H1 (cell line): Measurements from ENCODE around the gene ONECUT2. TPM values are rescaled to one million over a fixed set of nuclear protein-coding genes. Genes with fewer than 3 reads are reported as not detected.

Experiments used
- CTCF ChIA-PET: fragments of 300-600 bp; sonication (Branson Sonifier 250); formaldehyde crosslinking; loops from one replicate; lab custom pipeline; 2021; ENCODE audit not compliant: partially characterized antibody; lab: Charles Lee
- POLR2A ChIA-PET: fragments of 300-600 bp; sonication (Branson Sonifier 250); formaldehyde crosslinking; loops from one replicate; lab custom pipeline; 2021; ENCODE audit warnings: inconsistent platforms; ENCODE audit not compliant: partially characterized antibody; lab: Charles Lee
- DNase-seq, 2 experiments: peaks; one replicate each; pipeline versions ENCODE4 v3.0.0 to v3.0.0-alpha.2; 2010 to 2022; ENCODE audit warnings: low spot score in 2 of 2, low read depth in 1 of 2, mixed read lengths in 1 of 2
- FAIRE-seq: peaks from 2 replicates; lab custom pipeline; 2011; peaks lifted over from hg19 to GRCh38; lab: Jason Lieb, UNC
- H2AFZ ChIP-seq: 2 replicates; pipeline ENCODE4 v1.8.1; 2012; ENCODE audit warnings: low read length, inconsistent platforms
- H2AK5ac ChIP-seq: 2 replicates; pipeline ENCODE4 v1.6.1; 2013; ENCODE audit warnings: low read depth, low read length
- H2BK120ac ChIP-seq: replicated peaks from 2 replicates; pipeline ENCODE3; 2013; ENCODE audit warnings: low read depth, low read length, inconsistent platforms
- H2BK12ac ChIP-seq: 2 replicates; pipeline ENCODE4 v1.6.1; 2013; ENCODE audit warnings: low read depth, low read length
- H2BK15ac ChIP-seq: 2 replicates; pipeline ENCODE4 v1.6.1; 2013; ENCODE audit warnings: low read length
- H2BK20ac ChIP-seq: 2 replicates; pipeline ENCODE4 v1.6.1; 2013; ENCODE audit warnings: low read length
- H2BK5ac ChIP-seq: 2 replicates; pipeline ENCODE4 v1.6.1; 2013; ENCODE audit warnings: low read depth, low read length
- H3K14ac ChIP-seq: 2 replicates; pipeline ENCODE4 v1.6.1; 2013; ENCODE audit warnings: inconsistent platforms; ENCODE audit not compliant: insufficient read length
- H3K18ac ChIP-seq: 2 replicates; pipeline ENCODE4 v1.6.1; 2013; ENCODE audit warnings: low read length; ENCODE audit errors: extremely low read depth
- H3K23ac ChIP-seq: 2 replicates; pipeline ENCODE4 v1.6.1; 2013; ENCODE audit warnings: inconsistent platforms; ENCODE audit not compliant: insufficient read length
- H3K23me2 ChIP-seq: 2 replicates; pipeline ENCODE4 v1.6.1; 2013; ENCODE audit warnings: low read depth, low read length
- H3K27ac ChIP-seq: 2 replicates; pipeline ENCODE4 v1.6.1; 2011; ENCODE audit warnings: low read depth, low read length, inconsistent platforms
- H3K27me3 ChIP-seq, 4 experiments: replicated peaks in 1 of 4; 1 replicate in 1 of 4; 2 replicates in 3 of 4; pipeline versions ENCODE4 v1.6.1 to v1.8.1; 2011 to 2013; ENCODE audit warnings: low read length in 3 of 4, mild to moderate bottlenecking in 3 of 4, inconsistent platforms in 2 of 4, mixed read lengths in 2 of 4, moderate library complexity in 1 of 4; ENCODE audit not compliant: control insufficient read depth in 3 of 4, insufficient read depth in 3 of 4; ENCODE audit errors: extremely low read depth in 1 of 4
- H3K36me3 ChIP-seq, 4 experiments: 2 replicates each; pipeline versions ENCODE4 v1.6.1 to v1.8.1; 2011 to 2013; ENCODE audit warnings: mild to moderate bottlenecking in 4 of 4, low read length in 3 of 4, moderate library complexity in 2 of 4, control low read depth in 1 of 4, inconsistent platforms in 1 of 4; ENCODE audit not compliant: insufficient read depth in 4 of 4, control insufficient read depth in 2 of 4
- H3K4ac ChIP-seq: replicated peaks from 2 replicates; pipeline ENCODE3; 2013; ENCODE audit warnings: low read length, low read depth, mixed read lengths, inconsistent platforms; ENCODE audit not compliant: insufficient read length
- H3K4me1 ChIP-seq, 4 experiments: replicated peaks in 1 of 4; 1 replicate in 1 of 4; 2 replicates in 3 of 4; pipeline versions ENCODE4 v1.6.1 to v1.8.1; 2011 to 2013; ENCODE audit warnings: low read length in 3 of 4, inconsistent platforms in 2 of 4, mixed read lengths in 1 of 4; ENCODE audit not compliant: insufficient read depth in 4 of 4, control insufficient read depth in 3 of 4
- H3K4me2 ChIP-seq, 2 experiments: 2 replicates each; pipeline versions ENCODE4 v1.6.1 to v1.8.1; 2011 to 2013; ENCODE audit warnings: low read depth in 2 of 2, low read length in 2 of 2, control low read depth in 1 of 2, inconsistent platforms in 1 of 2, mild to moderate bottlenecking in 1 of 2; ENCODE audit not compliant: insufficient read depth in 1 of 2
- H3K4me3 ChIP-seq, 4 experiments: fragments of 200-600, 300-600 bp in 1 of 4; sonication (generic), shearing (Covaris generic), sonication (Bioruptor Twin) in 1 of 4; 2 replicates each; pipeline versions ENCODE4 v1.5.1 to v1.8.1; 2011 to 2016; ENCODE audit warnings: low read length in 4 of 4, low read depth in 3 of 4, control low read depth in 2 of 4, inconsistent platforms in 2 of 4, mild to moderate bottlenecking in 2 of 4, mixed read lengths in 1 of 4, moderate library complexity in 1 of 4; ENCODE audit not compliant: insufficient read depth in 2 of 4; ENCODE audit errors: extremely low read depth in 1 of 4
- H3K56ac ChIP-seq: replicated peaks from 2 replicates; pipeline ENCODE3; 2013; ENCODE audit warnings: low read depth, mild to moderate bottlenecking, mixed read lengths, low read length, inconsistent platforms; ENCODE audit not compliant: insufficient read length
- H3K79me1 ChIP-seq: 2 replicates; pipeline ENCODE4 v1.6.1; 2013; ENCODE audit warnings: low read depth, low read length, control low read depth
- H3K79me2 ChIP-seq, 2 experiments: 2 replicates each; pipeline versions ENCODE4 v1.6.1 to v1.8.1; 2012 to 2013; ENCODE audit warnings: low read length in 2 of 2, mild to moderate bottlenecking in 2 of 2, inconsistent platforms in 1 of 2; ENCODE audit not compliant: insufficient read depth in 2 of 2, control insufficient read depth in 1 of 2
- H3K9ac ChIP-seq, 4 experiments: replicated peaks in 1 of 4; 1 replicate in 1 of 4; 2 replicates in 3 of 4; pipeline versions ENCODE4 v1.6.1 to v1.8.1; 2011 to 2013; ENCODE audit warnings: low read depth in 3 of 4, low read length in 3 of 4, control low read depth in 2 of 4, mild to moderate bottlenecking in 2 of 4, moderate library complexity in 2 of 4, inconsistent platforms in 1 of 4; ENCODE audit errors: extremely low read depth in 1 of 4
- H3K9me3 ChIP-seq, 2 experiments: 2 replicates each; pipeline versions ENCODE4 v1.6.1 to v1.8.1; 2012 to 2013; ENCODE audit warnings: mild to moderate bottlenecking in 2 of 2, moderate library complexity in 2 of 2, control low read depth in 1 of 2, inconsistent platforms in 1 of 2, low read depth in 1 of 2, low read length in 1 of 2, mixed read lengths in 1 of 2; ENCODE audit not compliant: insufficient read depth in 2 of 2
- H4K20me1 ChIP-seq, 2 experiments: replicated peaks in 1 of 2; 2 replicates each; pipeline versions ENCODE3 to v1.8.1; 2011 to 2013; ENCODE audit warnings: inconsistent platforms in 2 of 2, low read length in 2 of 2, mild to moderate bottlenecking in 1 of 2; ENCODE audit not compliant: insufficient read depth in 2 of 2, control insufficient read depth in 1 of 2
- H4K5ac ChIP-seq: 2 replicates; pipeline ENCODE4 v1.6.1; 2013; ENCODE audit warnings: low read length, low read depth, mixed read lengths, inconsistent platforms; ENCODE audit not compliant: insufficient read length
- H4K8ac ChIP-seq: 2 replicates; pipeline ENCODE4 v1.8.0; 2013; ENCODE audit warnings: mild to moderate bottlenecking, moderate library complexity, low read length, inconsistent platforms; ENCODE audit not compliant: insufficient read depth; ENCODE audit errors: extremely low read depth
- H4K91ac ChIP-seq: replicated peaks from 2 replicates; pipeline ENCODE3; 2013; ENCODE audit warnings: low read length, mixed read lengths, inconsistent platforms; ENCODE audit not compliant: insufficient read length
- ATF3 ChIP-seq: IDR thresholded peaks from 2 replicates; pipeline ENCODE4 v1.6.1; 2011; ENCODE audit warnings: low read depth, mild to moderate bottlenecking, low read length; ENCODE audit not compliant: insufficient read depth
- BCL11A ChIP-seq, 2 experiments: IDR thresholded peaks; one replicate each; pipeline ENCODE4 v1.6.1; 2011; ENCODE audit warnings: low read depth in 2 of 2, low read length in 2 of 2, mild to moderate bottlenecking in 2 of 2
- CHD1 ChIP-seq: IDR thresholded peaks from 2 replicates; pipeline ENCODE4 v1.6.1; 2012; ENCODE audit warnings: low read depth, low read length, improper control_type of control experiment
- CREB1 ChIP-seq: IDR thresholded peaks from 2 replicates; pipeline ENCODE4 v1.6.1; 2012; ENCODE audit warnings: inconsistent platforms
- E2F6 ChIP-seq: IDR thresholded peaks from 2 replicates; pipeline ENCODE4 v1.6.1; 2012; ENCODE audit warnings: inconsistent platforms
- EGR1 ChIP-seq: IDR thresholded peaks from 2 replicates; pipeline ENCODE4 v1.6.1; 2011; ENCODE audit warnings: low read depth, low read length, borderline replicate concordance
- EP300 ChIP-seq, 2 experiments: IDR thresholded peaks; 1 replicate in 1 of 2; 2 replicates in 1 of 2; pipeline ENCODE4 v1.6.1; 2011 to 2012; ENCODE audit warnings: low read depth in 2 of 2, low read length in 2 of 2, mild to moderate bottlenecking in 2 of 2, borderline replicate concordance in 1 of 2, inconsistent platforms in 1 of 2, moderate library complexity in 1 of 2
- EZH2 ChIP-seq: fragments of 200-600 bp; sonication (generic); IDR thresholded peaks from 2 replicates; pipeline ENCODE4 v1.7.1; 2012; ENCODE audit warnings: low read depth, mild to moderate bottlenecking, moderate library complexity, low read length, inconsistent platforms; ENCODE audit not compliant: severe bottlenecking
- KDM1A ChIP-seq: fragments of 200-600, 300-600 bp; sonication (generic); IDR thresholded peaks from 2 replicates; pipeline ENCODE4 v1.7.1; 2016; ENCODE audit warnings: mild to moderate bottlenecking, low read length, borderline replicate concordance
- PHF8 ChIP-seq: fragments of 200-600 bp; sonication (generic); conservative IDR thresholded peaks from 2 replicates; pipeline ENCODE4 v1.7.1; 2012; ENCODE audit warnings: low read depth, mild to moderate bottlenecking, inconsistent platforms, low read length, moderate library complexity
- POLR2AphosphoS5 ChIP-seq: IDR thresholded peaks from 2 replicates; pipeline ENCODE4 v1.6.1; 2011; ENCODE audit warnings: low read depth, low read length
- SUZ12 ChIP-seq: fragments of 200-600 bp; sonication (generic); IDR thresholded peaks from 2 replicates; pipeline ENCODE4 v1.6.1; 2012; ENCODE audit warnings: mild to moderate bottlenecking, inconsistent platforms, low read length, moderate library complexity, mixed read lengths
- TBP ChIP-seq: IDR thresholded peaks from 2 replicates; pipeline ENCODE4 v1.6.1; 2011; ENCODE audit warnings: low read depth, low read length, improper control_type of control experiment
- TCF12 ChIP-seq: IDR thresholded peaks from 2 replicates; pipeline ENCODE4 v1.6.1; 2011; ENCODE audit warnings: low read depth, mild to moderate bottlenecking, low read length
- WGBS, 2 experiments: shearing (Covaris generic) in 1 of 2; methylation state at CpG; one replicate each; pipeline versions ENCODE4 v1.1.6 to v1.1.7; 2013 to 2015; ENCODE audit warnings: low lambda C conversion rate in 2 of 2, mixed read lengths in 2 of 2, inconsistent platforms in 1 of 2, low coverage in 1 of 2, missing lambda C conversion rate in 1 of 2; ENCODE audit not compliant: insufficient replicate concordance in 2 of 2, insufficient coverage in 1 of 2, insufficient read length in 1 of 2; ENCODE audit errors: extremely low coverage in 1 of 2, missing lambda C conversion rate in 1 of 2; 5-methylcytosine and 5-hydroxymethylcytosine counted together
- polyA plus RNA-seq, 7 experiments: library from polyadenylated mRNA; depleted of rRNA in 3 of 7; stranded (reverse) in 5 of 7; unstranded in 2 of 7; fragments of >200 nt in 5 of 7; fragments of 200-250 nt in 2 of 7; gene quantifications; 1 replicate in 5 of 7; 2 replicates in 1 of 7; 4 replicates in 1 of 7; pipeline versions ENCODE4 v1.2.1 to v1.2.3, GENCODE V29; 2011 to 2013; ENCODE audit warnings: missing spikeins in 2 of 7, mixed read lengths in 2 of 7
- total RNA-seq: library from RNA; stranded (reverse); fragmentation: NEBNext Ultra II Directional; extraction: Animal tissue kit (Norgen Biotek cat#: 25700); gene quantifications from 2 replicates; pipeline ENCODE4 v1.2.1, GENCODE V29; 2021

ONECUT2 gene
- total and polyA plus RNA-seq, 2 of the 8 experiments (the other 6 are each of a cell fraction or from before 2014, with no cell fraction given), result 0.38 to 1.9 TPM

- Histone ChIP-seq H3K56ac (no peak overlapping the region), H3K4me3 (no peak overlapping the region), H3K79me2 (no peaks in the 10 kb centered on the region), H3K23me2 (no peaks in the 10 kb centered on the region), H3K23ac (no peak overlapping the region), H2BK20ac (no peak overlapping the region), H2AK5ac (no peak overlapping the region), H4K91ac (no peak overlapping the region), H4K20me1 (no peaks in the 10 kb centered on the region), H3K79me1 (no peaks in the 10 kb centered on the region), H3K9ac (no peak overlapping the region), H3K36me3 (no peaks in the 10 kb centered on the region), H3K27ac (no peak overlapping the region), H2BK12ac (no peak overlapping the region), H3K9me3 (no peaks in the 10 kb centered on the region), H2BK120ac (no peak overlapping the region), H4K8ac (no peak overlapping the region; the same call in 1 of the 2 replicates), H2BK15ac (no peak overlapping the region), H3K4me1 (no peaks in the 10 kb centered on the region), H3K4ac (no peak overlapping the region), H3K14ac (no peak overlapping the region), H3K18ac (no peak overlapping the region), H2BK5ac (no peak overlapping the region), H2AFZ (no peak overlapping the region), H4K5ac (no peak overlapping the region), H3K27me3 (no peaks in the 10 kb centered on the region), H3K4me2 (no peak overlapping the region)
- CTCF ChIA-PET, result interaction anchor here (1.7 kb wide), 1 partner anchor 43 kb away, joined by 4 read pairs; no protein-coding TSS in a partner anchor
- DNase-seq (no peak), FAIRE-seq (no peak)
- WGBS, 2 experiments, result 86% methylated on average over 10 of the region's 10 CpGs; no CpG with 5 or more reads in 1 of the 2 experiments
- POLR2A ChIA-PET, result no interaction called here
- no peak for TF ChIP-seq ATF3
- TF ChIP-seq TBP, result no peak
- TF ChIP-seq CREB1, result no peak
- no peak for TF ChIP-seq EGR1
- TF ChIP-seq BCL11A (IDR thresholded peaks at IDR 0.05; ENCODE audit: low read depth in 2 of 2, low read length in 2 of 2), result no peak
- no peak for TF ChIP-seq EP300 (IDR thresholded peaks at IDR 0.05; ENCODE audit: borderline replicate concordance in 1 of 2, low read depth in 2 of 2, low read length in 2 of 2)
- TF ChIP-seq PHF8, result no peak
- no peak for TF ChIP-seq EZH2
- TF ChIP-seq CHD1, result no peak
- TF ChIP-seq POLR2AphosphoS5, result no peak
- no peak for TF ChIP-seq SUZ12
- TF ChIP-seq KDM1A, result no peak
- TF ChIP-seq E2F6, result no peak
- TF ChIP-seq TCF12, result no peak
Observed at GRCh38 chr18:57518533-57518932, 83.4 kb downstream of the ONECUT2 start.
